ENCODE results near the gene WT1. TPM values are rescaled to one million over a fixed set of nuclear protein-coding genes. Genes with fewer than 3 reads are reported as not detected.

WT1 gene
- total and polyA plus RNA-seq, 2 of the 13 experiments (the other 11 are each of a cell fraction or from before 2014, with no cell fraction given) = 0.15 to 0.31 TPM

- no peak for DNase-seq (ENCODE audit: low spot score)
- H3K79me2 ChIP-seq (ENCODE audit: insufficient read depth, low read length) = no peaks in the 10 kb centered on the region
- H3K36me3 ChIP-seq (replicated peaks in 1 of 2; ENCODE audit: control insufficient read depth in 1 of 2, insufficient read depth in 2 of 2, low read length in 2 of 2) = no peaks in the 10 kb centered on the region
- peaks cover 8 to 68% of the 10 kb centered on the region in 2 experiments for H3K27me3 ChIP-seq (ENCODE audit: control insufficient read depth in 1 of 2, insufficient read depth in 2 of 2, low read length in 2 of 2)
- TF ChIP-seq KDM2A (CRISPR knock-in tag; IDR thresholded peaks at IDR 0.05; ENCODE audit: borderline replicate concordance, low read depth) (no peak), NPAS2 (CRISPR knock-in tag; IDR thresholded peaks at IDR 0.05; ENCODE audit: borderline replicate concordance) (no peak), HNRNPLL (IDR thresholded peaks at IDR 0.05; ENCODE audit: low read depth, low read length, poor library complexity, severe bottlenecking) (peak; percentile 24), ATRX (CRISPR knock-in tag; IDR thresholded peaks at IDR 0.05; ENCODE audit: borderline replicate concordance) (no peak), ZSCAN12 (CRISPR knock-in tag; IDR thresholded peaks at IDR 0.05) (no peak), ZBTB4 (CRISPR knock-in tag; IDR thresholded peaks at IDR 0.05; ENCODE audit: borderline replicate concordance) (no peak), MYPOP (CRISPR knock-in tag; IDR thresholded peaks at IDR 0.05) (peak; percentile 44; the same call in 1 of the 2 replicates), GATAD1 (CRISPR knock-in tag; IDR thresholded peaks at IDR 0.05) (no peak)
- 24% methylated on average over 28 of the region's 47 CpGs for WGBS (ENCODE audit: low lambda C conversion rate)
- BruUV-seq (replicated peaks) = no TSS peak
- in situ Hi-C loops (cut with HindIII; ENCODE audit: extremely low pct_ligation_motif_present, low pct_unique_long_range_greater_than_20kb) (no loop called here), intact Hi-C loops (cut with micrococcal nuclease; ENCODE audit: unreplicated experiment) (no loop called here)
- H3K9ac ChIP-seq (ENCODE audit: insufficient read depth, low read depth, low read length) = no peak overlapping the region
- H3K9me3 ChIP-seq (ENCODE audit: low read length) = no peaks in the 10 kb centered on the region
- 0 out of 2 replicates have a peak, but pooled peaks cover 7% of the 10 kb centered on the region for H3K4me1 ChIP-seq (ENCODE audit: insufficient read depth, low read length)
- no peak overlapping the region for H2AFZ ChIP-seq (ENCODE audit: low read length)
- ATAC-seq = peak; percentile 35
- POLR2A ChIA-PET = no interaction called here
- no peak overlapping the region for H3K4me2 ChIP-seq (ENCODE audit: low read depth, low read length)
- CTCF ChIA-PET (ENCODE audit: low intra/inter-chr PET ratio, low total read pairs) = no interaction called here
- no peak overlapping the region; a peak in 1 of 6 replicates for H3K4me3 ChIP-seq (replicated peaks in 1 of 3; ENCODE audit: insufficient read depth in 1 of 3, low read depth in 2 of 3, low read length in 3 of 3)
- H4K20me1 ChIP-seq (ENCODE audit: insufficient read depth, low read length) = no peaks in the 10 kb centered on the region
- no peak for FAIRE-seq
- no peak overlapping the region for H3K27ac ChIP-seq (ENCODE audit: extremely low read length, insufficient read depth, low read length)
Measured at GRCh38 chr11:32438866-32439489, 3.6 kb upstream of the WT1 start.

Data from HepG2 (cell line).